Body of pancreas (tissue), 4 donors: Measurements from ENCODE around the gene SLC18B1.

Experiments used
- CTCF ChIP-seq, 7 experiments: fragments of 450-650 bp in 4 of 7; fragments of 200-600 bp in 3 of 7; sonication (generic) in 3 of 7; IDR thresholded peaks; one replicate each; pipeline ENCODE4 v1.5.1; 2016 to 2019; ENCODE audit warnings: antibody characterized with exemption in 7 of 7
- POLR2A ChIP-seq, 3 donors: fragments of 450-650 bp; IDR thresholded peaks; one replicate each; pipeline ENCODE4 v1.6.1; 2016; ENCODE audit warnings: antibody characterized with exemption in 3 of 3, mild to moderate bottlenecking in 2 of 3

- TF ChIP-seq CTCF (IDR thresholded peaks at IDR 0.05) (no peak), POLR2A (IDR thresholded peaks at IDR 0.05) (no peak)
Measured at GRCh38 chr6:132751828-132752227, 46.6 kb downstream of the SLC18B1 start.
